GM13977 (cell line): Measurements from ENCODE around the gene CHST15.

ENCODE experiments used
- DNase-seq: peaks from one replicate; pipeline ENCODE4 v3.0.0; 2012; ENCODE audit warnings: low spot score
- in situ Hi-C: fragments of 300-500 bp; cut with MboI; formaldehyde crosslinking; loops from one replicate; pipeline ENCODE4 v1.12.0; 2022; ENCODE audit warnings: low sequenced_read_pairs, low pct_unique_long_range_greater_than_20kb, mixed read lengths, inconsistent platforms; ENCODE audit not compliant: unreplicated experiment
- TF ChIP-seq, protein P1 (sequence below): IDR thresholded peaks from 2 replicates; pipeline ENCODE4 v1.5.1; 2012; ENCODE audit warnings: mild to moderate bottlenecking, control low read depth; ENCODE audit not compliant: insufficient read depth; ENCODE audit errors: extremely low read depth, missing control alignments

Gene CHST15

GRCh38 chr10:124018886-124019525 is 74.4 kb downstream of the CHST15 start:
- in situ Hi-C loops: no loop called here
- no peak for DNase-seq
- TF ChIP-seq, protein P1, sequence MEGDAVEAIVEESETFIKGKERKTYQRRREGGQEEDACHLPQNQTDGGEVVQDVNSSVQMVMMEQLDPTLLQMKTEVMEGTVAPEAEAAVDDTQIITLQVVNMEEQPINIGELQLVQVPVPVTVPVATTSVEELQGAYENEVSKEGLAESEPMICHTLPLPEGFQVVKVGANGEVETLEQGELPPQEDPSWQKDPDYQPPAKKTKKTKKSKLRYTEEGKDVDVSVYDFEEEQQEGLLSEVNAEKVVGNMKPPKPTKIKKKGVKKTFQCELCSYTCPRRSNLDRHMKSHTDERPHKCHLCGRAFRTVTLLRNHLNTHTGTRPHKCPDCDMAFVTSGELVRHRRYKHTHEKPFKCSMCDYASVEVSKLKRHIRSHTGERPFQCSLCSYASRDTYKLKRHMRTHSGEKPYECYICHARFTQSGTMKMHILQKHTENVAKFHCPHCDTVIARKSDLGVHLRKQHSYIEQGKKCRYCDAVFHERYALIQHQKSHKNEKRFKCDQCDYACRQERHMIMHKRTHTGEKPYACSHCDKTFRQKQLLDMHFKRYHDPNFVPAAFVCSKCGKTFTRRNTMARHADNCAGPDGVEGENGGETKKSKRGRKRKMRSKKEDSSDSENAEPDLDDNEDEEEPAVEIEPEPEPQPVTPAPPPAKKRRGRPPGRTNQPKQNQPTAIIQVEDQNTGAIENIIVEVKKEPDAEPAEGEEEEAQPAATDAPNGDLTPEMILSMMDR: no peak

GRCh38 chr10:124017729-124018128 is 75.7 kb downstream of the CHST15 start:
- DNase-seq: no peak
- in situ Hi-C loops: no loop called here
- TF ChIP-seq, protein P1: no peak

DNA sequence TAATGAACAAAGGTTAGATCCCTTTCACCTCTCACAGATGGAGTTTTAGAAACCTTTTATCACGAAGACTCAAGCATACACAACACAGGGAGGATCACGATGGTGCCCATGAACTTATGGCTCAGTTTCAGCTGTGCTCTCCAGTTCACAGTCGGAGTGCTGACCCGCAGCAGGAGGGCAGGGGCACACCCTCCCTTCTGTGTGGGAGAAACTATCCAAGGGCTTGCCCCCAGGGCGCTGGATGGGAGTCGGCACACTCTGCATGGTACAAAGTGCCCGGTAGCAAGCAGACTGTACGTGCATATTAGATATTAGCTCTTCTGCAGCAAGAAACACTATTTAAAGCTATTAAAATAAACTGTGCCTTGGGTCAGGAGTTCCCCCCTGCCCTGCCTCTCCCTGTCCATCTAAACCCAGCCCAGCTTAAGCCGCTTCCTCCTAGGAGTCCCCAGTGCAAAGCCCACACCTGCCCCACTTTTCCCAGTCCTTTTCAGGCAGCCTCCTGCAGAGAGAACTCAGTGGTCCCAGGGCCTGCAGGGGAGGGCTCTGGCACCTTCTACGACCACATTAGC is 76.5 kb downstream of the CHST15 start:
- in situ Hi-C loops: no loop called here
- no peak for DNase-seq
- TF ChIP-seq, protein P1: no peak

- in situ Hi-C loops: no loop called here
- DNase-seq: no peak
- TF ChIP-seq, protein P1: no peak
These were observed 77.4 kb downstream of the CHST15 start for GRCh38 chr10:124015991-124016390.

DNA sequence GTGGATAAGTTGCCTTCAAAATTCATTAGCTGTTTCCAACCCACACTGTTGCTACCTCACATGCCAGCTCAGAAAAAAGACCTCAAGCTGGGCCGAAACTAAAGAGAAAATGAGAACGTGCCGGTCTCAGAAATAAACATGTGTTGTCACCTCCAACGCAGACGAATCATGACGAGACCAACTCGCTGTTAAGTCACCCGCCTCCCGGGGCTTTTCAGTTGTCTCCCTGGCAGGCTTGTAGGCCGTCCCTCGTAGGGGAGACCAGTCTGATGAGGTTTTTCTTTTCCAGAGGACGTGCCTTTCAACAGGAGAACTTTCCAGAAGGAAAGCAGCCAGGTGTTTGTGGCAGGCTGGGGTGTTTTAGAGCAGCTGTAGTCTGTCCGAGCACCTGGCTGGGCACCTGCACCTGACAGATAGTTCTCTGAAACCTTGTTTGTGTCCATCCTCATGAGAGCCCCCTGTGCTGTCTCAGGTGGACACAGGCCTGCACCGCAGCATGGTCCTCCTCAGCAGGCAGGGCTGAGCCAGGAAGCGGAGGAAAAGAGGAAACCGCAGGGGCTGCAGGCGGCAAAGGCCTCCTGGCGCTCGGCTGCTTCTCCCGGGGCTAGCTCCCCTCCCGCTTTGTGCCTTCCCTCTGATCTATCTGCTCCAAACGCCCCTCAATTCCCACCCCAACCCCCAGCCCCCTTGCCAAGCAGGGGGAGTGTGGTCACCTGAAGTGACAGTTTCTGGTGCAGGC is 78.8 kb downstream of the CHST15 start:
- no peak for DNase-seq
- TF ChIP-seq, protein P1: no peak
- in situ Hi-C loops: no loop called here

- DNase-seq: no peak
- in situ Hi-C loops: no loop called here
- TF ChIP-seq, protein P1: no peak
These were observed 79.5 kb downstream of the CHST15 start for GRCh38 chr10:124013916-124014315.
